ENCODE results near the gene NDUFAF2.
"Not testable (repeated sequence)": the region's sequence is repeated elsewhere in the genome, so short reads cannot be mapped to it uniquely, and the experiment has no call there.

The NDUFAF2 gene

GRCh38 chr5:61182449-61182848, 237.4 kb downstream of the NDUFAF2 start:
- no peak for DNase-seq

DNA sequence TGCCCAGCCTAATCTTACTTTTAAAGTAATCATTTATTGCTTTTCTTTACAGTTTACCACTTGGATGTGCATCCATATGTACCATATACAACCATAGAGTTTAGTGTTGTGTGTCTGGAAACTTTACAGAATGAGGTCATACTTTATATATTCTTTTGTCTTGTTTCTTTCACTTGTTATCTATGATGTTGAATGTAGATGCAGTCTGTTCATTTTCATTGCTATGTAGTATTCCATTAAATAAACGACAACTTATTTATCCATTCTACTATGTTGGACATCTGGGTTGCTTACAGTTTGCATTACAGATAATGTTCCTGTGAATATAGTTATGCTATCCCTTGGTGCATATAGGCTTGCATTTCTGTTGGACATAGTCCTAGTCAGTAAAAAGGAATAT, 238.5 kb downstream of the NDUFAF2 start:
- DNase-seq, result no peak

DNA sequence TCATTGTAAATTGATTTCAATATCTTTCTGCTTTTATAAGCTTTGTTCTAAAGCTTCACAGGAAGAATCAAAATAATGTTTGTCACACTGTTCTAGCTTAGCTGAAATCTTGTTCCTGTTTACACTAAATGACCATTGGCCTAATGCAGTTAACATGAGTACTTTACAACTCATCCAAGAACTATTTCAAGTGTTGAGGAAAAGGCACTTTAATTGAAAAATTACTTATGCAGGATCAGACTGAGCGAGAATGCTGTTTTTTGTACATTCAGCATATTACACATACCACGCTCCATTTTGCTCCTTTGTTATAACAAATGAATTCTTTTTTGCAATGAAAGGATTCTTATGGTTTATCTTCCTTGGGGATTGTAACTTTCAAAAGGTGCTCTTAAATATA, 239.7 kb downstream of the NDUFAF2 start:
- DNase-seq, result no peak

DNA sequence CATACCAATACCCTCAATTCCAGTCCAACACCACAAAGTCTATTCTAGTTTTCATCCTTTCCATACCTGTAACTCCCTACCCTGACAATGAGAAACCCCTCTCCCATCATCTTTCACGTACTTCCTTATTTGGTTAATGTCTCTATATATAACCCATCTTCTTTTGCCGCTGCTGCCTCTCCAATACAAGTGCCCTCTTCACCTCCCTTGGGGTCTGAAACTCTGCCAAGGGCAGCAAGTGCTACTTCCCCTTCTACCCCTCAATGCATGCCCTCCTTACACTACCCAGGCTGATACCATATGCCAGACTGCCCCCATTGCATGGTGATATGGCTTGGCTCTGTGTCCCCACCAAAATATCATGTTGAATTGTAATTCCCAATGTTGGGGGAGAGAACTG, 241.6 kb downstream of the NDUFAF2 start:
- no peak for DNase-seq

GRCh38 chr5:61187352-61187751, 242.3 kb downstream of the NDUFAF2 start:
- not testable (repeated sequence) for DNase-seq

- DNase-seq, result not testable (repeated sequence)
Measured at GRCh38 chr5:61187826-61188225, 242.8 kb downstream of the NDUFAF2 start.

DNA sequence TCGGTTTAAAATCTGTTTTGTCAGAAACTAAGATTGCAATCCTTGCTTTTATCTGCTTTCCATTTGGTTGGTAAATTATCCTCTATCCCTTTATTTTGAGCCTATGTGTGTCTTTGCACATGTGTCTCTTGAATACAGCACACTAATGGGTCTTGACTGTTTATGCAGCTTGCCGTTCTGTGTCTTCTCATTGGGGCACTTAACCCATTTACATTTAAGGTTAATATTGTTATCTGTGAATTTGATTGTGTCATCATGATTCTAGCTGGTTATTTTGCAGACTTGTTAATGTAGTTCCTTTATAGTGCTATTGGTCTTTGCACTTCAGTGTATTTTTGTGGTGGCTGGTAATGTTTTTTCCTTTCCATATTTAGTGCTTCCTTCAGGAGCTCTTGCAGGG, 253.6 kb downstream of the NDUFAF2 start:
- no peak for DNase-seq

- no peak for DNase-seq
Measured at GRCh38 chr5:61200582-61201155, 255.7 kb downstream of the NDUFAF2 start.

DNA sequence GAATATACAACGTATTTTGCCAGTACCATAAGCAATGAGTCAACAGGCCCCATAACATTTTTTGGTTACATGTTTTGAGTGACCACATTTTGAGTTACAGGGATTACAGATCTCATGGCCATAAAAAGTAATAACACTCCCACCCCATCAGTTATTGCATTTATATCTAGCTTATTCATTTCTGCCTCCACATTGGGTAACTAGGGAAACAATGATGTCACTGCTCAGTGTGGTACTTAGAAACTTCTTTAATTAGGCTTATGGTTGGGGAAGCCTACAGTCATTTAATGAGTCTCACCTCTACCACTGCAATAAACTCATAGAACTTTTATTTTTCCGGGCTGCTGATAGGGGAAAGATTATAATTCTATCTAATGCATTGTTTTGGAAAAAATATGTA, 257.2 kb downstream of the NDUFAF2 start:
- no peak for DNase-seq

Data from activated CD4-positive, alpha-beta T cell treated with anti-CD3 and anti-CD28 coated beads for 4 hours (primary cell).